ENCODE data around the gene CCDC150. TPM values are rescaled to one million over a fixed set of nuclear protein-coding genes. Genes with fewer than 3 reads are reported as not detected.

The CCDC150 gene
- 1.4 and 1.7 TPM in 2 replicates for total RNA-seq

DNA sequence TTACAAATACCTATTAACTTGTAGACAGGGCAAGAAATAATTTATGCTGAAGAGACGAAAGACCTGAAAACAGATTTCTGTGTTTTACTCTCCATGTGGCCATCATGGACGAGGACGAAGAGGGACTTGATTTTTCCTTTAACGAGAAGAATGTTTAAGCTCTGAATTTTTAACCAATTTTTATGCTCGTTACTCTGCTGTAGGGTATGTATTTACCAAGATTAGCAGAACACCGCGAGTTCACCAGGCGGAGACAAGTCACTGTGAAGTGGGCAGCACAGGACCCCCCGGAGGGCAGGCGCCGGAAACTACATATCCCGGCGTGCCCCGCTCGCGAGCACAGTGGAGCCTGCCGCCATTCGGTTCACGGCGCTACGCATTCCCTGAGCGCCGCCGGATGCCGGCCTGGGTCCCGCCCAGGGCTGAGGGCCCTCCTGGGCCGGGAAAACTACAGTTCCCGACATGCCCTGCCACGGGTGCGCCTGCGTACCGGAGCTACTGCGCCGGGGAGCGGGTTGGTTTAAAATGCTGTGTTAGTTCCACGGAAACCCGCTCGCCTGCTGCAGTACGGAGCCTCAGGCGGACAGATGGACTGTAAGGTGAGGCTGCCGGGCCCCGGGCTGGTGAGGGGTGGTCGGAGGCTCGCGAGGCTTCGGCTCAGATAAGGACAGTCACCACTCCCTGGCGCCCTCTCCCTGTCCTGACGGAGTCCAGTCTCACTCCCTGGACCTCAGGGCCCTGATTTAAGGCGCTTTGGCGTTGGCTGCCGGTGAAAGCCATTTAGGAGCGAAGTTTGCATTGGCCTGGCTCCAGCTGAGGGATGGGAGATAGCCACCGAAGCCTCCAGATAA is at the start of gene CCDC150:
Gene CCDC150, plus strand, starts transcription at position 536 of the 851 bp plus-strand sequence. Its CDS starts 52 bp downstream, at position 588.

GRCh38 chr2:196592911-196593881 is 46.3 kb upstream of the CCDC150 start, which contains the start of gene HECW2:
Gene HECW2 (minus strand): TSS chr2:196593554.

Other genes with a start within 250 kb of the CCDC150 start
- gene HECW2, start 46.2 kb upstream of the CCDC150 start, total RNA-seq: 0.11 and 0.62 TPM in 2 replicates
- 21.2 and 26.1 TPM in 2 replicates for gene GTF3C3, start 160.0 kb downstream of the CCDC150 start, total RNA-seq
- gene C2orf66, start 169.6 kb downstream of the CCDC150 start, total RNA-seq: not detected in 2 replicates

All from hair follicular keratinocyte (primary cell).